ENCODE results near the gene FBXL17. TPM values are rescaled to one million over a fixed set of nuclear protein-coding genes. Genes with fewer than 3 reads are reported as not detected.
A peak's percentile ranks its signal among the peaks of the same experiment; 100 is the strongest.

Gene FBXL17
- total and polyA plus RNA-seq, 12 donors = 5.9 to 47.4 (median 41.1) TPM

GRCh38 chr5:107893642-107894041, 488.3 kb downstream of the FBXL17 start:
- Histone ChIP-seq H3K4me3 (no peak overlapping the region), H3K27me3 (no peaks in the 10 kb centered on the region), H3K9me3 (peaks cover 0 to 2% (median 0%) of the 10 kb centered on the region in 11 donors), H3K27ac (peak overlapping the region in 2 of 10 donors; percentile 43 to 45), H3K36me3 (no peaks in the 10 kb centered on the region), H3K4me1 (peaks cover 0 to 17% (median 6%) of the 10 kb centered on the region in 9 donors)
- DNase-seq (no peak), ATAC-seq (peak in 5 of 8 donors; percentile 40 to 82 (median 68))
- TF ChIP-seq CTCF (IDR thresholded peaks at IDR 0.05) = no peak
- intact Hi-C loops (cut with DNase I) = no loop called here
- WGBS, 2 donors = 46 to 53% methylated on average over 4 of the region's 4 CpGs

- no peaks in the 10 kb centered on the region for H3K9me3 ChIP-seq
- ATAC-seq = no peak
- intact Hi-C loops (cut with DNase I) = no loop called here
- H3K36me3 ChIP-seq = no peaks in the 10 kb centered on the region
- H3K4me3 ChIP-seq = no peak overlapping the region
- no peak overlapping the region for H3K27ac ChIP-seq
- 84 to 93% methylated on average over 3 of the region's 3 CpGs for WGBS, 2 donors
- H3K4me1 ChIP-seq = peaks cover 0 to 26% (median 10%) of the 10 kb centered on the region in 9 donors
- H3K27me3 ChIP-seq = no peaks in the 10 kb centered on the region
- no peak for DNase-seq
- TF ChIP-seq CTCF (IDR thresholded peaks at IDR 0.05) = no peak
Measured at GRCh38 chr5:107889387-107889786, 492.5 kb downstream of the FBXL17 start.

GRCh38 chr5:107888541-107888940, 493.4 kb downstream of the FBXL17 start:
- DNase-seq (no peak), ATAC-seq (no peak)
- TF ChIP-seq CTCF (IDR thresholded peaks at IDR 0.05) = no peak
- no peak overlapping the region for H3K27ac ChIP-seq
- 95 to 98% methylated on average over 4 of the region's 4 CpGs for WGBS, 2 donors
- H3K4me1 ChIP-seq = peaks cover 0 to 18% (median 6%) of the 10 kb centered on the region in 9 donors
- H3K4me3 ChIP-seq = no peak overlapping the region
- no peaks in the 10 kb centered on the region for H3K9me3 ChIP-seq
- no peaks in the 10 kb centered on the region for H3K36me3 ChIP-seq
- intact Hi-C loops (cut with DNase I) = no loop called here
- H3K27me3 ChIP-seq = no peaks in the 10 kb centered on the region

GRCh38 chr5:107887166-107887943, 494.5 kb downstream of the FBXL17 start:
- Histone ChIP-seq H3K27me3 (no peaks in the 10 kb centered on the region), H3K27ac (no peak overlapping the region), H3K4me3 (peak overlapping the region in 1 of 10 donors; percentile 11), H3K36me3 (no peaks in the 10 kb centered on the region), H3K9me3 (no peaks in the 10 kb centered on the region), H3K4me1 (peaks cover 0 to 14% (median 6%) of the 10 kb centered on the region in 9 donors)
- no peak for DNase-seq
- ATAC-seq = peak in 2 of 8 donors; percentile 37 to 57
- intact Hi-C loops (cut with DNase I) = no loop called here
- TF ChIP-seq CTCF (IDR thresholded peaks at IDR 0.05) = no peak
- 46 to 57% methylated on average over 11 of the region's 11 CpGs for WGBS, 2 donors

Data from heart right ventricle (tissue), 16 donors.